PFSK-1 (cell line): ENCODE measurements around the gene DMRT2.

Experiments used
- FOXP2 ChIP-seq: optimal IDR thresholded peaks from 2 replicates; pipeline ENCODE3; 2011; ENCODE audit warnings: borderline replicate concordance, control low read depth, inconsistent platforms; ENCODE audit not compliant: insufficient read depth; ENCODE audit errors: extremely low read length, extremely low read depth
- POLR2AphosphoS5 ChIP-seq: IDR thresholded peaks from 2 replicates; pipeline ENCODE4 v1.6.1; 2012; ENCODE audit warnings: low read depth, mild to moderate bottlenecking, control low read depth, low read length, moderate library complexity
- REST ChIP-seq, 2 experiments: IDR thresholded peaks; 2 replicates each; pipeline versions ENCODE4 v1.6.1 to v1.8.0; 2011 to 2012; ENCODE audit warnings: low read depth in 2 of 2, low read length in 2 of 2, control low read depth in 1 of 2, inconsistent platforms in 1 of 2, mild to moderate bottlenecking in 1 of 2, moderate library complexity in 1 of 2; ENCODE audit not compliant: insufficient read depth in 1 of 2
- SIN3A ChIP-seq: IDR thresholded peaks from 2 replicates; pipeline ENCODE4 v1.6.1; 2012; ENCODE audit warnings: mild to moderate bottlenecking, low read length, moderate library complexity, borderline replicate concordance; ENCODE audit not compliant: insufficient read depth
- TAF1 ChIP-seq: IDR thresholded peaks from 2 replicates; pipeline ENCODE4 v1.6.1; 2012; ENCODE audit warnings: low read length, control low read depth, borderline replicate concordance; ENCODE audit not compliant: insufficient read depth

- no peak for TF ChIP-seq TAF1
- no peak for TF ChIP-seq POLR2AphosphoS5
- no peak for TF ChIP-seq REST (IDR thresholded peaks at IDR 0.05; ENCODE audit: insufficient read depth in 1 of 2, low read depth in 2 of 2, low read length in 2 of 2)
- no peak for TF ChIP-seq SIN3A
- TF ChIP-seq FOXP2, result no peak
Measured at GRCh38 chr9:1028501-1029190, 21.5 kb upstream of the DMRT2 start.
